Tibial nerve (tissue), 4 donors: ENCODE data around the gene BTBD2. TPM values are rescaled to one million over a fixed set of nuclear protein-coding genes. Genes with fewer than 3 reads are reported as not detected.

Experiments
- DNase-seq, 2 donors: peaks; one replicate each; pipeline ENCODE4 v3.0.0-alpha.2; 2019; ENCODE audit warnings: low spot score in 2 of 2
- H3K27ac ChIP-seq, 4 donors: fragments of 200-600 bp; sonication (generic) in 3 of 4; one replicate each; pipeline ENCODE4 v1.5.1; 2017 to 2019; ENCODE audit warnings: mild to moderate bottlenecking in 1 of 4
- H3K27me3 ChIP-seq, 2 donors: fragments of 200-600 bp; sonication (generic) in 1 of 2; one replicate each; pipeline versions ENCODE4 v1.5.1 to v1.6.0; 2017 to 2019
- H3K36me3 ChIP-seq, 3 donors: fragments of 200-600 bp; sonication (generic); one replicate each; pipeline ENCODE4 v1.5.1; 2018 to 2019
- H3K4me1 ChIP-seq, 4 donors: fragments of 200-600 bp; sonication (generic) in 3 of 4; one replicate each; pipeline ENCODE4 v1.5.1; 2017 to 2019
- H3K4me3 ChIP-seq, 4 donors: fragments of 200-600 bp; sonication (generic) in 3 of 4; one replicate each; pipeline ENCODE4 v1.5.1; 2017 to 2019; ENCODE audit warnings: mild to moderate bottlenecking in 1 of 4, moderate library complexity in 1 of 4
- H3K9me3 ChIP-seq, 4 donors: fragments of 200-600 bp; sonication (generic) in 3 of 4; one replicate each; pipeline ENCODE4 v1.5.1; 2017 to 2019
- EP300 ChIP-seq, 2 donors: sonication (generic); formaldehyde crosslinking; IDR thresholded peaks; one replicate each; pipeline ENCODE4 v1.6.1; 2017; ENCODE audit warnings: antibody characterized with exemption in 2 of 2, mild to moderate bottlenecking in 1 of 2
- POLR2A ChIP-seq, 2 donors: fragments of 450-650 bp; IDR thresholded peaks; one replicate each; pipeline ENCODE4 v1.6.1; 2017; ENCODE audit warnings: antibody characterized with exemption in 2 of 2, mild to moderate bottlenecking in 2 of 2, moderate library complexity in 2 of 2
- WGBS, 2 donors: methylation state at CpG; one replicate each; pipeline ENCODE4 v1.1.5; 2018; 5-methylcytosine and 5-hydroxymethylcytosine counted together
- total RNA-seq, 4 donors: library from RNA; depleted of rRNA; stranded (reverse); fragments of >200 nt; gene quantifications; one replicate each; pipeline ENCODE4 v1.1.0, GENCODE V29; 2016
- TF ChIP-seq, protein P1 (sequence below), 5 experiments: fragments of 200-600 bp in 3 of 5; fragments of 450-650 bp in 2 of 5; sonication (generic) in 3 of 5; IDR thresholded peaks; one replicate each; pipeline ENCODE4 v1.5.1; 2016 to 2019; ENCODE audit warnings: antibody characterized with exemption in 5 of 5, mild to moderate bottlenecking in 3 of 5, moderate library complexity in 2 of 5

Gene BTBD2
- total RNA-seq, 4 donors from 2014 or later: 54.0 to 94.5 (median 73.5) TPM

DNA sequence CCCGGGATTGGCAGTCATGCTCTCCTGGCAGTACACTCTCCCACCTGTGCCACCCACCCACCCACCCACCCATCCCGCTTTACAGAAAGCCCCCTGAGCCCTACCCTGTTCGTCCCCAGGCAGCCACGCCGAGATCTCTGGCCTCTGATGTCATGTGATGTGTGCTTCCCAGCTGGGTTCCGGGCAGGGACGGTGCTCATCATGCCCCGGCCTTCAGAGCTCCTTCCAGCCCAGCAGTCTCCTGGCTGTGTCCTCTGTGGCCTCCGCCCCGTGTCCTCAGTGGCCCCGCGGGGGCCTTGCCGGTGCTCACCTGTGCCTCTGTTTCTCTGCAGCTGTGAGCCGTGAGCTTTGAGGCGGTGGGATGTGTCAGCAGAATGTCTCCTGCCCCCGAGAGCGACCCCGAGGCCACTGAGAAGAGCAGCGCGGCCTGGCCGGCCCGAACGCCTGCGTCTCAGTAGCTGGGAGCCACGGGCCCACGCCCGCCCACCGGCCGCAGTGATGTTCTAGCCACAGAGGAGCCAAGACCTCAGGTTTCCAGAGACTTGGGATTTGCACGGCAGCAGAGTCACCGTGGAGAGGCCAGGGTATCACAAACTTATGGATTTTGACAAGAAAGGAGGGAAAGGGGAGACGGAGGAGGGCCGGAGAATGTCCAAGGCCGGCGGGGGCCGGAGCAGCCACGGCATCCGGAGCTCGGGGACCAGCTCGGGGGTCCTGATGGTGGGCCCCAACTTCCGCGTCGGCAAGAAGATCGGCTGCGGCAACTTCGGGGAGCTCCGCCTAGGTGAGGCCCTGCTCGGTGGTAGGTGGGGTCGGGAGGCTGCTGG lies 46.1 kb downstream of the BTBD2 start:
- DNase-seq: no peak
- Histone ChIP-seq H3K27me3 (no peaks in the 10 kb centered on the region), H3K4me1 (peaks cover 0 to 4% (median 0%) of the 10 kb centered on the region in 4 donors), H3K36me3 (peaks cover 0 to 33% (median 0%) of the 10 kb centered on the region in 3 donors), H3K27ac (no peak overlapping the region), H3K9me3 (no peaks in the 10 kb centered on the region), H3K4me3 (no peak overlapping the region)
- 91% methylated on average over 42 to 49 of the region's 49 CpGs for WGBS, 2 donors
- TF ChIP-seq, protein P1, sequence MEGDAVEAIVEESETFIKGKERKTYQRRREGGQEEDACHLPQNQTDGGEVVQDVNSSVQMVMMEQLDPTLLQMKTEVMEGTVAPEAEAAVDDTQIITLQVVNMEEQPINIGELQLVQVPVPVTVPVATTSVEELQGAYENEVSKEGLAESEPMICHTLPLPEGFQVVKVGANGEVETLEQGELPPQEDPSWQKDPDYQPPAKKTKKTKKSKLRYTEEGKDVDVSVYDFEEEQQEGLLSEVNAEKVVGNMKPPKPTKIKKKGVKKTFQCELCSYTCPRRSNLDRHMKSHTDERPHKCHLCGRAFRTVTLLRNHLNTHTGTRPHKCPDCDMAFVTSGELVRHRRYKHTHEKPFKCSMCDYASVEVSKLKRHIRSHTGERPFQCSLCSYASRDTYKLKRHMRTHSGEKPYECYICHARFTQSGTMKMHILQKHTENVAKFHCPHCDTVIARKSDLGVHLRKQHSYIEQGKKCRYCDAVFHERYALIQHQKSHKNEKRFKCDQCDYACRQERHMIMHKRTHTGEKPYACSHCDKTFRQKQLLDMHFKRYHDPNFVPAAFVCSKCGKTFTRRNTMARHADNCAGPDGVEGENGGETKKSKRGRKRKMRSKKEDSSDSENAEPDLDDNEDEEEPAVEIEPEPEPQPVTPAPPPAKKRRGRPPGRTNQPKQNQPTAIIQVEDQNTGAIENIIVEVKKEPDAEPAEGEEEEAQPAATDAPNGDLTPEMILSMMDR (IDR thresholded peaks at IDR 0.05): no peak
- no peak for TF ChIP-seq POLR2A (IDR thresholded peaks at IDR 0.05)
- no peak for TF ChIP-seq EP300 (IDR thresholded peaks at IDR 0.05)

DNA sequence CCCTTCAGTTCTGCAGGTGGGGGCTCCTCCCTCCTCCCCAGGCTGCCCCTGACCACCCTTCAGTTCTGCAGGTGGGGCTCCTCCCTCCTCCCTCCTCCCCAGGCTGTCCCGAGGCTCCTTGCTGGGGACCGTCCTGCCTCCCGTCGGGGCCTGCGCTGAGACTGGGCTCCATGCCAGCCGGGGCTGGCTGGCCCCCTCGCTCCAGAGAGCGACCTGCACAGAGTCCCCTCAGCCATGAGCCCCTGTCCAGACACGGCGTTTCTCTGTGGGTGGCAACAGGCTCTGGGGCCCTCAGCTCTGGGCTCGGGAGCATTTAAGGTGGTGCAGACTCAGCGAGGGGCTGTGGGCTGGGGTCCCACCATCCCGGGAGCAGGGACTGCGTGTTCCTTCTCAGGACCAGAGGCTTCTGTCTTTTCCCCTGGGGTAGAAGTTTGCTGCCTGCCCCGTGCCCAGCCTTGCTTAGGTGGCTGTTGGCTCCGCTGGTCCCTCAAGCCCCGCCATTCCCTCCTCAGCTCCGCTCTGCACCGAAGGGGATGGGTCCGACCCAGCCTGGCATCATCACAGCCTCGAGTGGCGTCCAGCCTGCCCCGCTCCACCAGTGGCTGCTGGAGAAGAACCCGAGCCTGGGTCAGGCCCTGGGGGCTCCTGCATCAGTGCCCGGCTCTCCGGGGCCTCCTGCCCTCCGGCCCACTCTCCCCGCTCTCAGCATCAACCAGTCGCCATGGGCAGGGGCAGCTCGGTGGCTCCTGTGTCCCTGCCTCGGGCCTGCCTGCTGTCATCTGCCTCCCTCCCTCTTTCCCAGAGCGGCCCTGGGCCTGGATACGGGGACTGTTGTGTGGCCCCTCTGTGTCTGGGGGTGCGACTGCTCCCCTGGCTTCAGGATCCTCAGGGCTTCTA lies 47.0 kb downstream of the BTBD2 start:
- no peak for DNase-seq
- Histone ChIP-seq H3K4me3 (no peak overlapping the region), H3K27ac (no peak overlapping the region), H3K36me3 (peaks cover 0 to 32% (median 0%) of the 10 kb centered on the region in 3 donors), H3K9me3 (no peaks in the 10 kb centered on the region), H3K4me1 (peaks cover 0 to 4% (median 0%) of the 10 kb centered on the region in 4 donors), H3K27me3 (no peaks in the 10 kb centered on the region)
- TF ChIP-seq POLR2A (IDR thresholded peaks at IDR 0.05): no peak
- TF ChIP-seq, protein P1 (IDR thresholded peaks at IDR 0.05): no peak
- TF ChIP-seq EP300 (IDR thresholded peaks at IDR 0.05): no peak
- 68 to 70% methylated on average over 20 to 33 of the region's 34 CpGs for WGBS, 2 donors

DNA sequence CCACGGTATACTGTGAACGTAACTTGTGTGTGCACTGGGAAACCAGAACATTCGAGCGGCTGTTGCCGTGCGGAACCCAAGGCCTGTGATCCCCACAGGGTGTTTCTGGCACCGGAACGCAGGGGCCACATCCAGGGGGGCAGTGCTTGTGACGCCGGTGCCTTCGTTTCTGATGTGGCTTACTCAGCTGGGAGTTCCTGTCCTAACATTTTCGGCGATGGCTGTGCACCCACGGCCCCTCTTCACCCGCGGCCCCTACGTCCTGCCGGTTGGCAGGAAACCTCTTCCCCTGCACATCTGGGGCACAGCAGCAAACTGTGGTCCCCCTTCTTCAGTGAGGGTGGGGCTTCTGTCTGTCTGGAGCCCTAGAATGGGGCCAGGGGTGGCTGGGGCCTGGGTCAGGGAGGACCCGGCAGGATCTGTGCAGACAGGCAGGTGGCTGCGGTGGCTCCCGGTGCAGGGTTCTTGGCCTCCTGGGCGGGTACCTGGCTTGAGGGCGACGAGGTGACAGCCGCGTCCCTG lies 48.4 kb downstream of the BTBD2 start:
- TF ChIP-seq EP300 (IDR thresholded peaks at IDR 0.05): no peak
- no peak for TF ChIP-seq POLR2A (IDR thresholded peaks at IDR 0.05)
- TF ChIP-seq, protein P1 (IDR thresholded peaks at IDR 0.05): no peak
- 84 to 93% methylated on average over 8 to 23 of the region's 26 CpGs for WGBS, 2 donors
- peaks cover 0 to 4% (median 0%) of the 10 kb centered on the region in 4 donors for H3K4me1 ChIP-seq

DNA sequence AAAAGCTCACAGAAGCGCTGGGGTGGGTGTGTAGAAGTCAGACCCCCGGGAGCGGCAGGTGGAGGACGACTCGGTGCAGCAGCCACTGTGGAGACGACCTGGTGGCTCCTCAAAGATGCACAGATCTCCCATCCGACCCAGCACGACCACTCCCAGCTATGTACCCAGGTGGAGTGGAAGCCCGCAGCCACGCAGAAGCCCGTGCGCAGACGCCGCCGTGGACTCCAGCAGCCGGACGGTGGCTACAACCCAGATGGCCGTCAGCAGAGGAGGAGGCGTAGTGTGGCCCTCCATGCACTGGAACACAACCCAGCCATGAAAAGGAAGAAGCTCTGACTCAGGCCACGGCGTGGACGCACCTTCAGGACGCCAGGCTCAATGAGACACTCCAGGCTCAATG lies 52.8 kb downstream of the BTBD2 start:
- H3K9me3 ChIP-seq: no peaks in the 10 kb centered on the region
- WGBS, 2 donors: 95 to 97% methylated on average over 23 of the region's 23 CpGs
- TF ChIP-seq EP300 (IDR thresholded peaks at IDR 0.05) (no peak), POLR2A (IDR thresholded peaks at IDR 0.05) (no peak)

More for the DNA sequence above, 48.4 kb downstream of the BTBD2 start:
- H3K4me3 ChIP-seq: no peak overlapping the region
- peaks cover 0 to 46% (median 0%) of the 10 kb centered on the region in 3 donors for H3K36me3 ChIP-seq
- H3K27ac ChIP-seq: no peak overlapping the region
- no peaks in the 10 kb centered on the region for H3K9me3 ChIP-seq
- DNase-seq: no peak
- H3K27me3 ChIP-seq: no peaks in the 10 kb centered on the region

More for the DNA sequence above, 52.8 kb downstream of the BTBD2 start:
- Histone ChIP-seq H3K4me1 (peaks cover 0 to under 1% (median 0%) of the 10 kb centered on the region in 4 donors), H3K27ac (no peak overlapping the region), H3K27me3 (no peaks in the 10 kb centered on the region), H3K36me3 (peaks cover 0 to 34% (median 0%) of the 10 kb centered on the region in 3 donors), H3K4me3 (no peak overlapping the region)
- no peak for DNase-seq
